Fibroblast of peridontal ligament (primary cell): Measurements from ENCODE around the gene SOST.

ENCODE experiments used
- DNase-seq: peaks from one replicate; pipeline ENCODE4 v3.0.0-alpha.2; 2010; ENCODE audit errors: extremely low read depth

The SOST gene

GRCh38 chr17:43774304-43775250 is 16.0 kb upstream of the SOST start:
- DNase-seq = no peak

- no peak for DNase-seq
These were observed 14.5 kb upstream of the SOST start for GRCh38 chr17:43772877-43773648.

- no peak for DNase-seq
These were observed 12.9 kb upstream of the SOST start for GRCh38 chr17:43771463-43771862.

- DNase-seq = no peak
These were observed 12.4 kb upstream of the SOST start for GRCh38 chr17:43770957-43771356.

- no peak for DNase-seq
These were observed 11.3 kb upstream of the SOST start for GRCh38 chr17:43769859-43770258.

GRCh38 chr17:43769426-43769825 is 10.8 kb upstream of the SOST start:
- no peak for DNase-seq

- DNase-seq = no peak
These were observed 10.4 kb upstream of the SOST start for GRCh38 chr17:43768943-43769342.

- DNase-seq = no peak
These were observed 9.8 kb upstream of the SOST start for GRCh38 chr17:43768382-43768781.

GRCh38 chr17:43767713-43768059 is 9.1 kb upstream of the SOST start:
- DNase-seq = no peak

GRCh38 chr17:43767053-43767712 is 8.6 kb upstream of the SOST start:
- DNase-seq = no peak

GRCh38 chr17:43766413-43767052 is 7.9 kb upstream of the SOST start:
- DNase-seq = peak; percentile 66

- DNase-seq = peak; percentile 95
These were observed 1.8 kb upstream of the SOST start for GRCh38 chr17:43760254-43760852.

- no peak for DNase-seq
These were observed 1.2 kb upstream of the SOST start for GRCh38 chr17:43759836-43760235.

- DNase-seq = no peak
These were observed 505 bp downstream of the SOST start for GRCh38 chr17:43758086-43758485.

GRCh38 chr17:43757171-43757660 is 1.4 kb downstream of the SOST start:
- no peak for DNase-seq

GRCh38 chr17:43756201-43756600 is 2.4 kb downstream of the SOST start:
- no peak for DNase-seq

GRCh38 chr17:43755389-43755875 is 3.2 kb downstream of the SOST start:
- DNase-seq = no peak

- no peak for DNase-seq
These were observed 3.6 kb downstream of the SOST start for GRCh38 chr17:43754947-43755346.

GRCh38 chr17:43753493-43754129 is 5.0 kb downstream of the SOST start:
- peak; percentile 15 for DNase-seq

GRCh38 chr17:43750153-43750552 is 8.4 kb downstream of the SOST start:
- DNase-seq = no peak

- DNase-seq = no peak
These were observed 13.1 kb downstream of the SOST start for GRCh38 chr17:43745541-43745940.
